ENCODE measurements around the gene NUP62CL.

Gene NUP62CL

DNA sequence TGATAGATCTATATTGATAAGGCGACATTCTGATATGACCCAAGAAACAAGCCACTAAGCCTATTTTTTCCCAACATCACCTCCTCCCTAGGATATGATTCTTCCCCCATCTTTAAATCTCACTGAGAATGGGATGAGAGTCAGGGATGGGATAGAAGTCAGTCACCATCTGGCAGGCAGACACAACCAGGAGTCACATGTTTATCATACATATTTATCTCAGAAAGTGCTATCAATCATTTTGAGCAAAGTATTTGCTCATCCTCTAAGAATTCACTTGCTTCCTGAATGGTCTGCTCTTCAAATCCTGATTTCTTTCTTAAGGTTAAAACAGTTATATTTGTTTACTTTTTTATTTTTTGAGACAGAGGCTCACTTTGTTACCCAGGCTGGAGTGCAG, 20.5 kb upstream of the NUP62CL start:
- H3K9me3 ChIP-seq (ENCODE audit: insufficient read depth, low read depth, low read length) = no peaks in the 10 kb centered on the region
- H2AFZ ChIP-seq (ENCODE audit: low read length) = no peak overlapping the region
- H3K36me3 ChIP-seq (ENCODE audit: insufficient read depth, low read length) = no peaks in the 10 kb centered on the region
- H3K9me2 ChIP-seq (replicated peaks; ENCODE audit: low read depth, low read length) = no peaks in the 10 kb centered on the region
- H3F3A ChIP-seq (ENCODE audit: low read depth) = no peaks in the 10 kb centered on the region
- no peaks in the 10 kb centered on the region for H4K20me1 ChIP-seq (ENCODE audit: insufficient read depth, low read length, poor library complexity, severe bottlenecking)
- H3K4me3 ChIP-seq (ENCODE audit: low read length, poor library complexity, severe bottlenecking) = no peak overlapping the region
- H3K4me2 ChIP-seq (ENCODE audit: low read depth, low read length, poor library complexity, severe bottlenecking) = no peak overlapping the region
- no peak for TF ChIP-seq EZH2phosphoT487 (IDR thresholded peaks at IDR 0.05; ENCODE audit: borderline replicate concordance)
- TF ChIP-seq, protein P1, sequence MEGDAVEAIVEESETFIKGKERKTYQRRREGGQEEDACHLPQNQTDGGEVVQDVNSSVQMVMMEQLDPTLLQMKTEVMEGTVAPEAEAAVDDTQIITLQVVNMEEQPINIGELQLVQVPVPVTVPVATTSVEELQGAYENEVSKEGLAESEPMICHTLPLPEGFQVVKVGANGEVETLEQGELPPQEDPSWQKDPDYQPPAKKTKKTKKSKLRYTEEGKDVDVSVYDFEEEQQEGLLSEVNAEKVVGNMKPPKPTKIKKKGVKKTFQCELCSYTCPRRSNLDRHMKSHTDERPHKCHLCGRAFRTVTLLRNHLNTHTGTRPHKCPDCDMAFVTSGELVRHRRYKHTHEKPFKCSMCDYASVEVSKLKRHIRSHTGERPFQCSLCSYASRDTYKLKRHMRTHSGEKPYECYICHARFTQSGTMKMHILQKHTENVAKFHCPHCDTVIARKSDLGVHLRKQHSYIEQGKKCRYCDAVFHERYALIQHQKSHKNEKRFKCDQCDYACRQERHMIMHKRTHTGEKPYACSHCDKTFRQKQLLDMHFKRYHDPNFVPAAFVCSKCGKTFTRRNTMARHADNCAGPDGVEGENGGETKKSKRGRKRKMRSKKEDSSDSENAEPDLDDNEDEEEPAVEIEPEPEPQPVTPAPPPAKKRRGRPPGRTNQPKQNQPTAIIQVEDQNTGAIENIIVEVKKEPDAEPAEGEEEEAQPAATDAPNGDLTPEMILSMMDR (conservative IDR thresholded peaks at IDR 0.05; ENCODE audit: low read length) = no peak
- H3K27me3 ChIP-seq (ENCODE audit: insufficient read depth, low read length, poor library complexity, severe bottlenecking) = no peaks in the 10 kb centered on the region
- H3K4me1 ChIP-seq (ENCODE audit: insufficient read depth, low read length, poor library complexity, severe bottlenecking) = no peaks in the 10 kb centered on the region
- no peak overlapping the region for H3K9ac ChIP-seq (ENCODE audit: low read depth, low read length, poor library complexity, severe bottlenecking)
- no peaks in the 10 kb centered on the region for H3K79me2 ChIP-seq (ENCODE audit: insufficient read depth, low read length)

DNA sequence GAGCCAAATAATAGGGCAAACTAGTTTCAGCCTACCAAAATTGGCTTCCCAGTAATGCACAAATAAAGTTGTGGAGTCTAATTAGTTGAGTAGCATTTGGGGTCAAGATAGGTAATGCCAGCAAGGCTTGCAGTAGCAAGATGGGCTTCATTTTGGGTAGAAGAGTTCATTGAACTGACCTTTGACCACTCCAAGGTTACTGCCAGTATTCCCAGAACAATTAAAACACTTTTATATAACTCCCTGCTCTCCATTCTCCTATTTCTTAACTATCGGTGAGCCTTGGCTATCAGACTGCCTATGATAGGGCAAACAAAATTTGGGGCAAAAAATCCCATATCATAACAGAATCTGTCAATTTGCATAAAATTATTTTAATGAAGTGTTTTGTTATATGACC, 7.2 kb upstream of the NUP62CL start:
- Histone ChIP-seq H3K9ac (ENCODE audit: low read depth, low read length, poor library complexity, severe bottlenecking) (no peak overlapping the region), H3K4me3 (ENCODE audit: low read length, poor library complexity, severe bottlenecking) (no peak overlapping the region), H4K20me1 (ENCODE audit: insufficient read depth, low read length, poor library complexity, severe bottlenecking) (no peaks in the 10 kb centered on the region), H3K27me3 (ENCODE audit: insufficient read depth, low read length, poor library complexity, severe bottlenecking) (no peaks in the 10 kb centered on the region), H3K9me3 (ENCODE audit: insufficient read depth, low read depth, low read length) (no peaks in the 10 kb centered on the region), H3F3A (ENCODE audit: low read depth) (no peaks in the 10 kb centered on the region), H3K79me2 (ENCODE audit: insufficient read depth, low read length) (no peaks in the 10 kb centered on the region), H3K4me1 (ENCODE audit: insufficient read depth, low read length, poor library complexity, severe bottlenecking) (no peaks in the 10 kb centered on the region), H2AFZ (ENCODE audit: low read length) (no peak overlapping the region), H3K36me3 (ENCODE audit: insufficient read depth, low read length) (no peaks in the 10 kb centered on the region), H3K4me2 (ENCODE audit: low read depth, low read length, poor library complexity, severe bottlenecking) (no peak overlapping the region), H3K9me2 (replicated peaks; ENCODE audit: low read depth, low read length) (no peaks in the 10 kb centered on the region)
- TF ChIP-seq EZH2phosphoT487 (IDR thresholded peaks at IDR 0.05; ENCODE audit: borderline replicate concordance) = no peak
- TF ChIP-seq, protein P1 (conservative IDR thresholded peaks at IDR 0.05; ENCODE audit: low read length) = no peak

DNA sequence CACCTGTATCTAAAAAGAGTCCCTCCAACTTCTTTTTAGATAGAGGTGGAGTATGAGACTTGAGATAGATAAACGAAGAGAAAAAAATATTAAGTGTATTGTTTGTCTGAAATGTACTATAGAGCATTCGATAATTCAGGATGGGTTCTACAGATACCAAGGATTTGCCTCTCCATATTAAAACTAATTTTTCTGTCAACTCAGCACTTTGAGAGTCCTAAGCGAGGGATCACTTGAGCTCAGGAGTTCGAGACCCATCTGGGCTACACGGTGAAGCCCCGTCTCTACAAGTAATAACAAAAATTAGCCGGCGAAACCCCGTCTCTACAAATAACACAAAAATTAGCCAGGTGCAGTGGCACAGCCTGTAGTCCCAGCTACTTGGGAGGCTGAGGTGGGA, 1.7 kb upstream of the NUP62CL start:
- Histone ChIP-seq H3K27me3 (ENCODE audit: insufficient read depth, low read length, poor library complexity, severe bottlenecking) (no peaks in the 10 kb centered on the region), H3F3A (ENCODE audit: low read depth) (no peaks in the 10 kb centered on the region), H3K4me3 (ENCODE audit: low read length, poor library complexity, severe bottlenecking) (no peak overlapping the region), H3K36me3 (ENCODE audit: insufficient read depth, low read length) (no peaks in the 10 kb centered on the region), H3K4me2 (ENCODE audit: low read depth, low read length, poor library complexity, severe bottlenecking) (no peak overlapping the region), H2AFZ (ENCODE audit: low read length) (no peak overlapping the region), H3K9ac (ENCODE audit: low read depth, low read length, poor library complexity, severe bottlenecking) (no peak overlapping the region), H3K79me2 (ENCODE audit: insufficient read depth, low read length) (no peaks in the 10 kb centered on the region), H3K9me3 (ENCODE audit: insufficient read depth, low read depth, low read length) (no peaks in the 10 kb centered on the region), H3K4me1 (ENCODE audit: insufficient read depth, low read length, poor library complexity, severe bottlenecking) (no peaks in the 10 kb centered on the region), H3K9me2 (replicated peaks; ENCODE audit: low read depth, low read length) (no peaks in the 10 kb centered on the region), H4K20me1 (ENCODE audit: insufficient read depth, low read length, poor library complexity, severe bottlenecking) (no peaks in the 10 kb centered on the region)
- TF ChIP-seq EZH2phosphoT487 (IDR thresholded peaks at IDR 0.05; ENCODE audit: borderline replicate concordance) = no peak
- TF ChIP-seq, protein P1 (conservative IDR thresholded peaks at IDR 0.05; ENCODE audit: low read length) = no peak
